GM12874 (cell line): Measurements from ENCODE around the gene FAM120A.

Experiments
- CTCF ChIP-seq: IDR thresholded peaks from 2 replicates; pipeline ENCODE4 v1.5.1; 2011; ENCODE audit warnings: low read depth, mild to moderate bottlenecking, control low read depth, low read length, moderate library complexity; ENCODE audit not compliant: insufficient read depth

FAM120A gene

GRCh38 chr9:93422977-93423616 is 28.4 kb upstream of the FAM120A start:
- TF ChIP-seq CTCF = no peak

DNA sequence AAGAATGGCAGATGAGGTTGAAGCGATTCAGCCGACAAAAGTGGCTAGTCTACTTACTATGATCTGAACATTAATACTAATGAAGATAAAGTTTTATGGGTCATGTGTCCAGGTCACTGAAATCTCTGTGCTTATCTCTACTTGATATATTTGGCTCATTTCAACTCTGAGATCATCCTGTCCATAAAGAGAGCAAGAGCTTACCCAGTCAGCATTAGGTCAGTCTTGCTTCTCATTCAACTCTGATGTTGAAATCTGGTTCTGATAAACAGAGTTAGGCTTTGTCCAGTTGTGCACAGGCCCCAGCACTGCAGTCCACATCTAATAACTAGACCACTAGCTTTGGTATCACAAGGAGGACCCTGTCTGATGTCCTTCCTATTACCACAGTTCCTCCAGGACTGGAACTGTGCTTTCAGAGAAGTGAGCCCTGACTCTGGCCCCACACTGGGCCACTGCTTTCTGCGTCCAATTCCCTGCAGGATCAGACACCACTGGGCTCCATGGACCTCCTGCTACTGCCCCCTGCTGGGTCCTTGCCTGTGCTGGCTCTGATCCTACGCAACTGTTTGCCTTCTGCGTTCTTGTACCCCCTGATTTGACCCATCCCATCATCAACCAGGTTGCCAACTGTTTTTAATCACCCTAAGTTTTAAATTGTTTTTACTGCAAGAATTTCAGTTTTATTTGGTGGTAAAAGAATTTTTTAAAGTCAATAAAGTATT is 23.7 kb upstream of the FAM120A start:
- peak; percentile 27; the same call in 1 of the 2 replicates for TF ChIP-seq CTCF

GRCh38 chr9:93431539-93432105 is 19.9 kb upstream of the FAM120A start:
- no peak for TF ChIP-seq CTCF

- TF ChIP-seq CTCF = no peak
Observed at GRCh38 chr9:93432964-93433363, 18.5 kb upstream of the FAM120A start.

- no peak for TF ChIP-seq CTCF
Observed at GRCh38 chr9:93434056-93434455, 17.4 kb upstream of the FAM120A start.

DNA sequence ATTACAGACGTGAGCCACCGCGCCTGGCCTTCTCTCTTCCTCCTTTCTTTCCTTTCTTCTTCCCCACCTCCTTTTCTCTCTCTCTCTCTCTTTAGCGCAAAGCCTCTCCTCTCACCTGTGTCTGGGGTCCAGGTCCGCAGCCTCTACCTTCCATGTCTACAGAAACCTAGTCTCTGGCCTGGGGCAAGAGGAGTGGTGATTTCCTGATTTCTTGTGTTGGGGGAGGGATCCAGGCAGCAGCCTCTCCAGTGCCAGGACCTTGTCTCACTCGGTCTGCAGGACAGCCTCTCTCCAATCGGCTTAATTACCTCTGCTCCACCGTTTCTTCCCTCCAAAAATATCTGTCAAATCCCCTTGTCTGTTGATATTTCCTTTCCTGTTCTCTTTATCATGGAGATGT is 16.1 kb upstream of the FAM120A start:
- TF ChIP-seq CTCF = no peak

DNA sequence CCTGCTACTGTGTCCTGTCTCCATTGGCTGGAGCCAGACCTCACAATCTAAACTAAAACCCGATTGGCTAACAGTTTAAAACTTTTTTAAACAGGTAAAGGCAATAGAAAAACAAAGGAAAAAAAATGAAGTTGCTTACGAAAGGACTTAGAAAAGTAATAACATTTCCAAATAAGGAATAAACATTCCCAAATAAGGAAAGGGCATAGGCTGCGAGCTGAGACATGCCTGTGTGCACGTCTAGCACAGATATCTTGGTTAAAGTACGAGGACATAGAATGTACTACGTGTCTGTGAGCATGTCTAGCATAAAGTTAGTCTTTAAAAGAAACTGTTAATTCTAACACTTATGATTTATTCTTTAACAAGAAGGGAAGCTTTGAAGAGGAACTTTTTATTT is 15.3 kb upstream of the FAM120A start:
- TF ChIP-seq CTCF = no peak
